H9 (cell line): ENCODE data around the gene APOA4. TPM values are rescaled to one million over a fixed set of nuclear protein-coding genes. Genes with fewer than 3 reads are reported as not detected.

ENCODE experiments used
- DNase-seq: peaks from one replicate; pipeline ENCODE4 v3.0.0-alpha.2; 2017
- H2AFZ ChIP-seq: one replicate; pipeline ENCODE4 v1.6.1; 2013; ENCODE audit warnings: mild to moderate bottlenecking, low read length, control low read depth, moderate library complexity
- H2AK5ac ChIP-seq: 2 replicates; pipeline ENCODE4 v1.6.1; 2013; ENCODE audit warnings: low read length, control low read depth, mixed read lengths; ENCODE audit not compliant: insufficient read length
- H2BK120ac ChIP-seq: one replicate; pipeline ENCODE4 v1.6.1; 2013; ENCODE audit warnings: low read depth, mild to moderate bottlenecking, low read length, control low read depth, inconsistent platforms; ENCODE audit not compliant: poor library complexity, severe bottlenecking
- H2BK12ac ChIP-seq: 2 replicates; pipeline ENCODE4 v1.6.1; 2013; ENCODE audit warnings: low read length, control low read depth, mixed read lengths, low read depth; ENCODE audit not compliant: insufficient read length
- H2BK15ac ChIP-seq: 2 replicates; pipeline ENCODE4 v1.6.1; 2013; ENCODE audit warnings: low read depth, low read length, control low read depth
- H2BK20ac ChIP-seq: one replicate; pipeline ENCODE4 v1.6.1; 2013; ENCODE audit warnings: low read depth, mild to moderate bottlenecking, low read length, control low read depth, inconsistent platforms; ENCODE audit not compliant: poor library complexity, severe bottlenecking
- H2BK5ac ChIP-seq: 2 replicates; pipeline ENCODE4 v1.6.1; 2013; ENCODE audit warnings: low read length, control low read depth, mixed read lengths; ENCODE audit not compliant: insufficient read length
- H3K14ac ChIP-seq: 2 replicates; pipeline ENCODE4 v1.6.1; 2013; ENCODE audit warnings: low read length, control low read depth; ENCODE audit not compliant: insufficient read depth
- H3K18ac ChIP-seq: 2 replicates; pipeline ENCODE4 v1.6.1; 2013; ENCODE audit warnings: low read depth, mild to moderate bottlenecking, mixed read lengths, low read length, control low read depth; ENCODE audit not compliant: insufficient read length
- H3K23ac ChIP-seq: 2 replicates; pipeline ENCODE4 v1.6.1; 2013; ENCODE audit warnings: low read length, control low read depth, mixed read lengths, low read depth; ENCODE audit not compliant: insufficient read length
- H3K23me2 ChIP-seq: 2 replicates; pipeline ENCODE4 v1.6.1; 2013; ENCODE audit warnings: low read depth, mild to moderate bottlenecking, mixed read lengths, low read length, control low read depth; ENCODE audit not compliant: insufficient read length, poor library complexity, severe bottlenecking
- H3K27ac ChIP-seq: 2 replicates; pipeline ENCODE4 v1.5.1; 2013; ENCODE audit warnings: low read length, control low read depth, mixed read lengths, low read depth; ENCODE audit not compliant: insufficient read length
- H3K27me3 ChIP-seq: 2 replicates; pipeline ENCODE4 v1.6.1; 2013; ENCODE audit warnings: low read length, control low read depth, inconsistent platforms; ENCODE audit not compliant: insufficient read depth
- H3K4ac ChIP-seq: 2 replicates; pipeline ENCODE4 v1.6.1; 2013; ENCODE audit warnings: low read depth, mild to moderate bottlenecking, control low read depth, inconsistent platforms, low read length, moderate library complexity
- H3K4me1 ChIP-seq: 2 replicates; pipeline ENCODE4 v1.6.1; 2013; ENCODE audit warnings: low read length, control low read depth, inconsistent platforms; ENCODE audit not compliant: insufficient read depth
- H3K4me2 ChIP-seq: 2 replicates; pipeline ENCODE4 v1.6.1; 2013; ENCODE audit warnings: low read length, control low read depth, mixed read lengths; ENCODE audit not compliant: insufficient read length, insufficient read depth
- H3K56ac ChIP-seq: 2 replicates; pipeline ENCODE4 v1.6.1; 2013; ENCODE audit warnings: low read depth, mild to moderate bottlenecking, mixed read lengths, low read length, control low read depth; ENCODE audit not compliant: insufficient read length
- H3K79me1 ChIP-seq: 2 replicates; pipeline ENCODE4 v1.6.1; 2013; ENCODE audit warnings: low read depth, mild to moderate bottlenecking, moderate library complexity, low read length, control low read depth, inconsistent platforms; ENCODE audit not compliant: insufficient read depth, poor library complexity, severe bottlenecking
- H3K79me2 ChIP-seq: 2 replicates; pipeline ENCODE4 v1.6.1; 2013; ENCODE audit warnings: low read length, control low read depth, inconsistent platforms; ENCODE audit not compliant: insufficient read depth
- H3K9ac ChIP-seq: 2 replicates; pipeline ENCODE4 v1.6.1; 2013; ENCODE audit warnings: low read length, control low read depth, mixed read lengths; ENCODE audit not compliant: insufficient read length; ENCODE audit errors: extremely low read depth
- H3K9me3 ChIP-seq: one replicate; pipeline ENCODE4 v1.6.1; 2013; ENCODE audit warnings: low read depth, low read length, inconsistent platforms; ENCODE audit not compliant: control insufficient read depth
- H3T11ph ChIP-seq: one replicate; pipeline ENCODE4 v1.6.1; 2013; ENCODE audit warnings: mild to moderate bottlenecking, low read length, control low read depth, inconsistent platforms
- H4K20me1 ChIP-seq: one replicate; pipeline ENCODE4 v1.6.1; 2013; ENCODE audit not compliant: control insufficient read depth, insufficient read length, insufficient read depth
- H4K5ac ChIP-seq: 2 replicates; pipeline ENCODE4 v1.6.1; 2013; ENCODE audit warnings: low read depth, mild to moderate bottlenecking, mixed read lengths, low read length, control low read depth; ENCODE audit not compliant: insufficient read length
- H4K8ac ChIP-seq: replicated peaks from 2 replicates; pipeline ENCODE4 v1.6.1; 2013; ENCODE audit warnings: low read length, control low read depth, mixed read lengths, low read depth; ENCODE audit not compliant: insufficient read length
- H4K91ac ChIP-seq: 2 replicates; pipeline ENCODE4 v1.6.1; 2013; ENCODE audit warnings: low read depth, mild to moderate bottlenecking, moderate library complexity, mixed read lengths, low read length, control low read depth; ENCODE audit not compliant: insufficient read length
- H3K27ac Mint-ChIP-seq, 3 experiments: 2 replicates in 2 of 3; 3 replicates in 1 of 3; pipeline ENCODE4 v1.8.0; 2020 to 2021; ENCODE audit warnings: mixed read lengths in 3 of 3, mild to moderate bottlenecking in 1 of 3, moderate library complexity in 1 of 3
- H3K27me3 Mint-ChIP-seq: 2 replicates; pipeline ENCODE4 v1.8.0; 2021; ENCODE audit warnings: low read depth, mild to moderate bottlenecking, moderate library complexity, mixed read lengths
- H3K36me3 Mint-ChIP-seq, 3 experiments: 2 replicates in 2 of 3; 3 replicates in 1 of 3; pipeline ENCODE4 v1.8.0; 2020 to 2021; ENCODE audit warnings: low read depth in 3 of 3, mixed read lengths in 3 of 3; ENCODE audit not compliant: insufficient read depth in 1 of 3
- H3K4me1 Mint-ChIP-seq, 2 experiments: 2 replicates each; pipeline ENCODE4 v1.8.0; 2020; ENCODE audit warnings: mixed read lengths in 2 of 2
- H3K4me3 Mint-ChIP-seq, 2 experiments: 2 replicates in 1 of 2; 3 replicates in 1 of 2; pipeline ENCODE4 v1.8.0; 2020 to 2021; ENCODE audit warnings: mild to moderate bottlenecking in 2 of 2, mixed read lengths in 2 of 2, moderate library complexity in 1 of 2
- H3K9me3 Mint-ChIP-seq, 2 experiments: 2 replicates in 1 of 2; 3 replicates in 1 of 2; pipeline ENCODE4 v1.8.0; 2020; ENCODE audit warnings: mild to moderate bottlenecking in 2 of 2, mixed read lengths in 2 of 2, moderate library complexity in 1 of 2
- CTCF ChIP-seq: fragments of 200-600 bp; sonication (generic); conservative IDR thresholded peaks from 3 replicates; pipeline ENCODE4 v1.8.0; 2021; ENCODE audit warnings: antibody characterized with exemption, mild to moderate bottlenecking
- WGBS: extraction: QIAGEN DNeasy Blood & Tissue Kit; methylation state at CpG from one replicate; pipeline ENCODE4 v1.1.7; 2013; ENCODE audit warnings: missing lambda C conversion rate, low lambda C conversion rate, mixed read lengths; ENCODE audit not compliant: insufficient read length; ENCODE audit errors: extremely low coverage; 5-methylcytosine and 5-hydroxymethylcytosine counted together
- total RNA-seq: library from RNA; stranded (reverse); gene quantifications from 2 replicates; pipeline ENCODE4 v1.2.1, GENCODE V29; 2021

APOA4 gene
- total RNA-seq, 1 experiment from 2014 or later = not detected

- no peak overlapping the region for H2AFZ ChIP-seq
- no peak overlapping the region for H3K4me2 ChIP-seq
- no peak overlapping the region for H3K4me3 Mint-ChIP-seq
- H2BK20ac ChIP-seq = no peak overlapping the region
- no peak overlapping the region for H3K18ac ChIP-seq
- H3T11ph ChIP-seq = no peak overlapping the region
- WGBS = no CpG with 5 or more reads among the region's 4 CpGs
- H3K79me2 ChIP-seq = no peaks in the 10 kb centered on the region
- H3K56ac ChIP-seq = no peak overlapping the region
- peaks cover 17 to 70% (median 63%) of the 10 kb centered on the region in 3 experiments; a peak in 6 of 7 replicates for H3K36me3 Mint-ChIP-seq
- H3K14ac ChIP-seq = no peak overlapping the region
- H3K4me1 ChIP-seq = no peaks in the 10 kb centered on the region
- no peak; the same call in 2 of the 3 replicates for TF ChIP-seq CTCF
- H3K23ac ChIP-seq = no peak overlapping the region
- no peak overlapping the region for H2BK120ac ChIP-seq
- H3K27me3 Mint-ChIP-seq = no peaks in the 10 kb centered on the region
- no peak overlapping the region for H3K27ac Mint-ChIP-seq
- H2BK12ac ChIP-seq = no peak overlapping the region
- no peak overlapping the region for H4K91ac ChIP-seq
- H4K5ac ChIP-seq = no peak overlapping the region
- no peaks in the 10 kb centered on the region for H3K23me2 ChIP-seq
- H3K9me3 Mint-ChIP-seq = no peaks in the 10 kb centered on the region
- no peak overlapping the region for H2BK5ac ChIP-seq
- H3K4ac ChIP-seq = no peak overlapping the region
- no peak overlapping the region for H4K8ac ChIP-seq
- H2AK5ac ChIP-seq = no peak overlapping the region
- no peaks in the 10 kb centered on the region for H3K4me1 Mint-ChIP-seq
- H3K27ac ChIP-seq = no peak overlapping the region
- no peaks in the 10 kb centered on the region for H3K27me3 ChIP-seq
- H3K9ac ChIP-seq = no peak overlapping the region
- no peaks in the 10 kb centered on the region for H3K79me1 ChIP-seq
- H4K20me1 ChIP-seq = peaks cover 2% of the 10 kb centered on the region
- DNase-seq = no peak
- H2BK15ac ChIP-seq = no peak overlapping the region
- H3K9me3 ChIP-seq = no peaks in the 10 kb centered on the region
These were observed 46.5 kb upstream of the APOA4 start for GRCh38 chr11:116869610-116870009.
